H9 (cell line): ENCODE measurements around the gene IGF1R. TPM values are rescaled to one million over a fixed set of nuclear protein-coding genes. Genes with fewer than 3 reads are reported as not detected.

Experiments used
- DNase-seq: peaks from one replicate; pipeline ENCODE4 v3.0.0-alpha.2; 2017
- H2AFZ ChIP-seq: one replicate; pipeline ENCODE4 v1.6.1; 2013; ENCODE audit warnings: mild to moderate bottlenecking, low read length, control low read depth, moderate library complexity
- H2AK5ac ChIP-seq: 2 replicates; pipeline ENCODE4 v1.6.1; 2013; ENCODE audit warnings: low read length, control low read depth, mixed read lengths; ENCODE audit not compliant: insufficient read length
- H2BK120ac ChIP-seq: one replicate; pipeline ENCODE4 v1.6.1; 2013; ENCODE audit warnings: low read depth, mild to moderate bottlenecking, low read length, control low read depth, inconsistent platforms; ENCODE audit not compliant: poor library complexity, severe bottlenecking
- H2BK12ac ChIP-seq: 2 replicates; pipeline ENCODE4 v1.6.1; 2013; ENCODE audit warnings: low read length, control low read depth, mixed read lengths, low read depth; ENCODE audit not compliant: insufficient read length
- H2BK15ac ChIP-seq: 2 replicates; pipeline ENCODE4 v1.6.1; 2013; ENCODE audit warnings: low read depth, low read length, control low read depth
- H2BK20ac ChIP-seq: one replicate; pipeline ENCODE4 v1.6.1; 2013; ENCODE audit warnings: low read depth, mild to moderate bottlenecking, low read length, control low read depth, inconsistent platforms; ENCODE audit not compliant: poor library complexity, severe bottlenecking
- H2BK5ac ChIP-seq: 2 replicates; pipeline ENCODE4 v1.6.1; 2013; ENCODE audit warnings: low read length, control low read depth, mixed read lengths; ENCODE audit not compliant: insufficient read length
- H3K14ac ChIP-seq: 2 replicates; pipeline ENCODE4 v1.6.1; 2013; ENCODE audit warnings: low read length, control low read depth; ENCODE audit not compliant: insufficient read depth
- H3K18ac ChIP-seq: 2 replicates; pipeline ENCODE4 v1.6.1; 2013; ENCODE audit warnings: low read depth, mild to moderate bottlenecking, mixed read lengths, low read length, control low read depth; ENCODE audit not compliant: insufficient read length
- H3K23ac ChIP-seq: 2 replicates; pipeline ENCODE4 v1.6.1; 2013; ENCODE audit warnings: low read length, control low read depth, mixed read lengths, low read depth; ENCODE audit not compliant: insufficient read length
- H3K23me2 ChIP-seq: 2 replicates; pipeline ENCODE4 v1.6.1; 2013; ENCODE audit warnings: low read depth, mild to moderate bottlenecking, mixed read lengths, low read length, control low read depth; ENCODE audit not compliant: insufficient read length, poor library complexity, severe bottlenecking
- H3K27ac ChIP-seq: 2 replicates; pipeline ENCODE4 v1.5.1; 2013; ENCODE audit warnings: low read length, control low read depth, mixed read lengths, low read depth; ENCODE audit not compliant: insufficient read length
- H3K27me3 ChIP-seq: 2 replicates; pipeline ENCODE4 v1.6.1; 2013; ENCODE audit warnings: low read length, control low read depth, inconsistent platforms; ENCODE audit not compliant: insufficient read depth
- H3K4ac ChIP-seq: 2 replicates; pipeline ENCODE4 v1.6.1; 2013; ENCODE audit warnings: low read depth, mild to moderate bottlenecking, control low read depth, inconsistent platforms, low read length, moderate library complexity
- H3K4me1 ChIP-seq: 2 replicates; pipeline ENCODE4 v1.6.1; 2013; ENCODE audit warnings: low read length, control low read depth, inconsistent platforms; ENCODE audit not compliant: insufficient read depth
- H3K4me2 ChIP-seq: 2 replicates; pipeline ENCODE4 v1.6.1; 2013; ENCODE audit warnings: low read length, control low read depth, mixed read lengths; ENCODE audit not compliant: insufficient read length, insufficient read depth
- H3K56ac ChIP-seq: 2 replicates; pipeline ENCODE4 v1.6.1; 2013; ENCODE audit warnings: low read depth, mild to moderate bottlenecking, mixed read lengths, low read length, control low read depth; ENCODE audit not compliant: insufficient read length
- H3K79me1 ChIP-seq: 2 replicates; pipeline ENCODE4 v1.6.1; 2013; ENCODE audit warnings: low read depth, mild to moderate bottlenecking, moderate library complexity, low read length, control low read depth, inconsistent platforms; ENCODE audit not compliant: insufficient read depth, poor library complexity, severe bottlenecking
- H3K79me2 ChIP-seq: 2 replicates; pipeline ENCODE4 v1.6.1; 2013; ENCODE audit warnings: low read length, control low read depth, inconsistent platforms; ENCODE audit not compliant: insufficient read depth
- H3K9ac ChIP-seq: 2 replicates; pipeline ENCODE4 v1.6.1; 2013; ENCODE audit warnings: low read length, control low read depth, mixed read lengths; ENCODE audit not compliant: insufficient read length; ENCODE audit errors: extremely low read depth
- H3K9me3 ChIP-seq: one replicate; pipeline ENCODE4 v1.6.1; 2013; ENCODE audit warnings: low read depth, low read length, inconsistent platforms; ENCODE audit not compliant: control insufficient read depth
- H3T11ph ChIP-seq: one replicate; pipeline ENCODE4 v1.6.1; 2013; ENCODE audit warnings: mild to moderate bottlenecking, low read length, control low read depth, inconsistent platforms
- H4K20me1 ChIP-seq: one replicate; pipeline ENCODE4 v1.6.1; 2013; ENCODE audit not compliant: control insufficient read depth, insufficient read length, insufficient read depth
- H4K5ac ChIP-seq: 2 replicates; pipeline ENCODE4 v1.6.1; 2013; ENCODE audit warnings: low read depth, mild to moderate bottlenecking, mixed read lengths, low read length, control low read depth; ENCODE audit not compliant: insufficient read length
- H4K8ac ChIP-seq: replicated peaks from 2 replicates; pipeline ENCODE4 v1.6.1; 2013; ENCODE audit warnings: low read length, control low read depth, mixed read lengths, low read depth; ENCODE audit not compliant: insufficient read length
- H4K91ac ChIP-seq: 2 replicates; pipeline ENCODE4 v1.6.1; 2013; ENCODE audit warnings: low read depth, mild to moderate bottlenecking, moderate library complexity, mixed read lengths, low read length, control low read depth; ENCODE audit not compliant: insufficient read length
- H3K27ac Mint-ChIP-seq, 3 experiments: 2 replicates in 2 of 3; 3 replicates in 1 of 3; pipeline ENCODE4 v1.8.0; 2020 to 2021; ENCODE audit warnings: mixed read lengths in 3 of 3, mild to moderate bottlenecking in 1 of 3, moderate library complexity in 1 of 3
- H3K27me3 Mint-ChIP-seq: 2 replicates; pipeline ENCODE4 v1.8.0; 2021; ENCODE audit warnings: low read depth, mild to moderate bottlenecking, moderate library complexity, mixed read lengths
- H3K36me3 Mint-ChIP-seq, 3 experiments: 2 replicates in 2 of 3; 3 replicates in 1 of 3; pipeline ENCODE4 v1.8.0; 2020 to 2021; ENCODE audit warnings: low read depth in 3 of 3, mixed read lengths in 3 of 3; ENCODE audit not compliant: insufficient read depth in 1 of 3
- H3K4me1 Mint-ChIP-seq, 2 experiments: 2 replicates each; pipeline ENCODE4 v1.8.0; 2020; ENCODE audit warnings: mixed read lengths in 2 of 2
- H3K4me3 Mint-ChIP-seq, 2 experiments: 2 replicates in 1 of 2; 3 replicates in 1 of 2; pipeline ENCODE4 v1.8.0; 2020 to 2021; ENCODE audit warnings: mild to moderate bottlenecking in 2 of 2, mixed read lengths in 2 of 2, moderate library complexity in 1 of 2
- H3K9me3 Mint-ChIP-seq, 2 experiments: 2 replicates in 1 of 2; 3 replicates in 1 of 2; pipeline ENCODE4 v1.8.0; 2020; ENCODE audit warnings: mild to moderate bottlenecking in 2 of 2, mixed read lengths in 2 of 2, moderate library complexity in 1 of 2
- WGBS: extraction: QIAGEN DNeasy Blood & Tissue Kit; methylation state at CpG from one replicate; pipeline ENCODE4 v1.1.7; 2013; ENCODE audit warnings: missing lambda C conversion rate, low lambda C conversion rate, mixed read lengths; ENCODE audit not compliant: insufficient read length; ENCODE audit errors: extremely low coverage; 5-methylcytosine and 5-hydroxymethylcytosine counted together
- total RNA-seq: library from RNA; stranded (reverse); gene quantifications from 2 replicates; pipeline ENCODE4 v1.2.1, GENCODE V29; 2021
- TF ChIP-seq, protein P1 (sequence below): fragments of 200-600 bp; sonication (generic); conservative IDR thresholded peaks from 3 replicates; pipeline ENCODE4 v1.8.0; 2021; ENCODE audit warnings: antibody characterized with exemption, mild to moderate bottlenecking

IGF1R gene
- total RNA-seq, 1 experiment from 2014 or later: 70.0 TPM

DNA sequence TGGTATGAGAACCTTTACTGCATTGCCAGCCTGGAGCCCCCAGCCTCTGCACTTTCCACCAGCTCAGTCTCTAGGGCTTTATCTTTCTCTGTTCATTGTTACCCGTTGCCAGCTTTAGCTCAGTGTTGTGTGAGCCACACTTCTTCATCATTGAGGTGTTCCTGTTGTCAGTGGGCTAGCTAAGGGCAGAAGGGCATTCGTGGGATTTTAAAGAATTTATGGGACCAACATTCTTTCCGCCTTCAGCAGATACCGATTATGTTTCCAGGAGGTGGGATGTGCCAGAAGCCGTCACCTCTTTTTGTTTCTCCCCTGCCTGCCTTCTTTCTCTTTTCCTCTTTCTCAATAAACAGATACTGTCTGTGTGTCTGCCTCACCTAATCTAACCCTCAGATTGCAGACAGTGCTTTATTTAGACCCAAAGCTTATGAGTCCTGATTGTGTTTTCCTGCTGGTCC, 294.7 kb downstream of the IGF1R start:
- H4K20me1 ChIP-seq: no peaks in the 10 kb centered on the region
- no peak overlapping the region for H4K91ac ChIP-seq
- no peak overlapping the region for H3K4me2 ChIP-seq
- no peaks in the 10 kb centered on the region for H3K9me3 ChIP-seq
- no peak overlapping the region for H3K9ac ChIP-seq
- H4K5ac ChIP-seq: no peak overlapping the region
- H3K27ac Mint-ChIP-seq: peak overlapping the region; percentile 29 to 60 (median 40); a peak in 3 of 7 replicates
- no peaks in the 10 kb centered on the region for H3K79me1 ChIP-seq
- H3K9me3 Mint-ChIP-seq: no peaks in the 10 kb centered on the region
- no peaks in the 10 kb centered on the region for H3K27me3 ChIP-seq
- H3K14ac ChIP-seq: no peak overlapping the region
- H2AK5ac ChIP-seq: no peak overlapping the region
- no peak overlapping the region for H2AFZ ChIP-seq
- TF ChIP-seq, protein P1, sequence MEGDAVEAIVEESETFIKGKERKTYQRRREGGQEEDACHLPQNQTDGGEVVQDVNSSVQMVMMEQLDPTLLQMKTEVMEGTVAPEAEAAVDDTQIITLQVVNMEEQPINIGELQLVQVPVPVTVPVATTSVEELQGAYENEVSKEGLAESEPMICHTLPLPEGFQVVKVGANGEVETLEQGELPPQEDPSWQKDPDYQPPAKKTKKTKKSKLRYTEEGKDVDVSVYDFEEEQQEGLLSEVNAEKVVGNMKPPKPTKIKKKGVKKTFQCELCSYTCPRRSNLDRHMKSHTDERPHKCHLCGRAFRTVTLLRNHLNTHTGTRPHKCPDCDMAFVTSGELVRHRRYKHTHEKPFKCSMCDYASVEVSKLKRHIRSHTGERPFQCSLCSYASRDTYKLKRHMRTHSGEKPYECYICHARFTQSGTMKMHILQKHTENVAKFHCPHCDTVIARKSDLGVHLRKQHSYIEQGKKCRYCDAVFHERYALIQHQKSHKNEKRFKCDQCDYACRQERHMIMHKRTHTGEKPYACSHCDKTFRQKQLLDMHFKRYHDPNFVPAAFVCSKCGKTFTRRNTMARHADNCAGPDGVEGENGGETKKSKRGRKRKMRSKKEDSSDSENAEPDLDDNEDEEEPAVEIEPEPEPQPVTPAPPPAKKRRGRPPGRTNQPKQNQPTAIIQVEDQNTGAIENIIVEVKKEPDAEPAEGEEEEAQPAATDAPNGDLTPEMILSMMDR: no peak
- no peak overlapping the region for H3K4ac ChIP-seq
- DNase-seq: no peak
- no peak overlapping the region for H2BK5ac ChIP-seq
- no peak overlapping the region for H2BK15ac ChIP-seq
- H4K8ac ChIP-seq: no peak overlapping the region
- peaks cover 30 to 83% (median 72%) of the 10 kb centered on the region in 3 experiments; a peak in 6 of 7 replicates for H3K36me3 Mint-ChIP-seq
- no peaks in the 10 kb centered on the region for H3K79me2 ChIP-seq
- no peak overlapping the region for H2BK12ac ChIP-seq
- H3K4me1 ChIP-seq: no peaks in the 10 kb centered on the region
- no peak overlapping the region for H2BK120ac ChIP-seq
- no peaks in the 10 kb centered on the region for H3K27me3 Mint-ChIP-seq
- no peaks in the 10 kb centered on the region for H3K23me2 ChIP-seq
- WGBS: no CpG with 5 or more reads among the region's 5 CpGs
- no peak overlapping the region for H3K18ac ChIP-seq
- H3K56ac ChIP-seq: no peak overlapping the region
- H3K4me3 Mint-ChIP-seq: no peak overlapping the region
- H2BK20ac ChIP-seq: no peak overlapping the region
- H3K27ac ChIP-seq: no peak overlapping the region
- H3K4me1 Mint-ChIP-seq: no peaks in the 10 kb centered on the region
- H3K23ac ChIP-seq: no peak overlapping the region
- no peak overlapping the region for H3T11ph ChIP-seq
